HG02798 (cell line): Measurements from ENCODE around the gene ROR1.
A peak's percentile ranks its signal among the peaks of the same experiment; 100 is the strongest.

ENCODE experiments used
- ATAC-seq: cut with Tn5 transposase; IDR thresholded peaks from one replicate; pipeline ENCODE4 v1.9.1; 2021; ENCODE audit warnings: mild to moderate bottlenecking; ENCODE audit not compliant: unreplicated experiment, poor library complexity

Gene ROR1

DNA sequence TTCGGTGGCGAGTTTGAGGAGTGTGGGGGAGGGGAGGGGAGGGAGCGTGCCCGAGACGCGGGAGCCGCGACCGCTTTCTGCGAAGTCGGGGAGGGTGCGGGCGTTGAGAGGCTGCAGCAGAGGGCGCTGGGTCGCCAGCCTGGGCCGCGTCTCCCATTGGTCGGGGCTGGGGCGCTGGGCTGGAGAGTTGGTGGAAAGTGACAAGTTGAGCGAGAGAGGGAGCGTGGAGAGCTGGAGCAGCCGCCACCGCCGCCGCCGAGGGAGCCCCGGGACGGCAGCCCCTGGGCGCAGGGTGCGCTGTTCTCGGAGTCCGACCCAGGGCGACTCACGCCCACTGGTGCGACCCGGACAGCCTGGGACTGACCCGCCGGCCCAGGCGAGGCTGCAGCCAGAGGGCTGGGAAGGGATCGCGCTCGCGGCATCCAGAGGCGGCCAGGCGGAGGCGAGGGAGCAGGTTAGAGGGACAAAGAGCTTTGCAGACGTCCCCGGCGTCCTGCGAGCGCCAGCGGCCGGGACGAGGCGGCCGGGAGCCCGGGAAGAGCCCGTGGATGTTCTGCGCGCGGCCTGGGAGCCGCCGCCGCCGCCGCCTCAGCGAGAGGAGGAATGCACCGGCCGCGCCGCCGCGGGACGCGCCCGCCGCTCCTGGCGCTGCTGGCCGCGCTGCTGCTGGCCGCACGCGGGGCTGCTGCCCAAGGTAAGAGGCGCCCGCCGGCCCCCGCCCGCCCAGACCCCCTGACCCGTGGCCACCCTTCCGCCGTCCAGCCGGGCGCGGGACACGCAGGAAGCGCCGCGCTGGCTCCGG is at the start of gene ROR1:
ROR1 (plus strand) TSS at position 203 of the 802 bp plus-strand sequence.
- peak; percentile 66 for ATAC-seq

- ATAC-seq = no peak
These were observed 49.4 kb upstream of the ROR1 start for GRCh38 chr1:63724375-63724899.

GRCh38 chr1:63728611-63729226 is 45.1 kb upstream of the ROR1 start:
- no peak for ATAC-seq

DNA sequence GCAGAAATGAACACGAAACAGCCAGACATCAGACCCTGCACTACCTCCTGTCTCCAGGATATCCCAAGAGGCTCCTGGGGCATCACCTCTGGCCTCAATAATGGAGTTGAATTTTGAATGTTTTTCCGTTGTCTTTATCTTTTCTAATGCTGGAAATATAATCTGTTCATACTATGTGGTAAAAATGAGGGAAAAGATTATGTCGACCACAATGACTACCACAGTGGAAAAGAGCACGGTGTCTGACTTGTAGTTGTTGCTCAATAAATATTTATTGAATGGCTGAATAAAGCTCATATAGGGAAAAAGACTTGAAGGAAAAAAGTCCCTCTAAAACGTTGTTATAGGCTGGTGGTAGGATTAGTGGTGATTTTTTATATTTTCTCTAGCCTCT is 44.6 kb upstream of the ROR1 start:
- no peak for ATAC-seq

DNA sequence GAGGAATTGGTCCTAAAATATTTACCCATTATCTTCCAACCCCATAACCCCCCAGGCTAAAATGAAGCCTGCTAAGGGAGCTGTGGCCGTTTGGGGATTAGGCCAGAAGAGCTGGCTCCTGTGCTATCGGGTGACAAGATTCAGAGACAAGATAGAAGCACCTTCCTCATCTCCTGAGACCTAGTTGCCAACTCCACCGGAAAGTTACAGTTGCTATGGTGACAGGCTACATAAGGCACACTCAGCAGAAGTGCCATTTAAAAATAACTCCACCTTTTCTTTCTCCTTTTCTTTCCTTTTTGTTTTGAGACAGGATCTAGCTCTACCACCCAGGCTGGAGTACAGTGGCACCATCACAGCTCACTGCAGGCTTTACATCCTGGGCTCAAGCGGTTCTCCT is 43.6 kb upstream of the ROR1 start:
- ATAC-seq = no peak

GRCh38 chr1:63731117-63732043 is 42.4 kb upstream of the ROR1 start:
- ATAC-seq = no peak

DNA sequence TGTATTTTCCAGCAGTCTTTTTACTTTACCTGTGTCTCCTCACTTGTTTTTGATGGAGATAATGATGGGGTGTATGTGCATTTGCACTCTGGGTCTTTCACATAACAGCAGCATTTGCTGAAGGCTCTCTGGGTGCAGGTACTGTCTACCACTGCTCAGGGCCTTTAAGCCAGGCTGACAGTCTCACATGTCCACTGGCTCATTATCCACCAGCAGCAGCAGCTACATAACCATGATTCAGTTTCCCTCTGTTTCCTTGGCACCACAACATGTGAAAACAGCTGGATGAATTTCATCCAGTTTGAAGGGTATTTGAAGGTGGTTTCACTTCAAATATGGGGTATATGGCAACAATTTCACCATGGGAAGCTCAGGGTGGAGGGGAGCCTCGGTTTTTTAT is 41.2 kb upstream of the ROR1 start:
- no peak for ATAC-seq

DNA sequence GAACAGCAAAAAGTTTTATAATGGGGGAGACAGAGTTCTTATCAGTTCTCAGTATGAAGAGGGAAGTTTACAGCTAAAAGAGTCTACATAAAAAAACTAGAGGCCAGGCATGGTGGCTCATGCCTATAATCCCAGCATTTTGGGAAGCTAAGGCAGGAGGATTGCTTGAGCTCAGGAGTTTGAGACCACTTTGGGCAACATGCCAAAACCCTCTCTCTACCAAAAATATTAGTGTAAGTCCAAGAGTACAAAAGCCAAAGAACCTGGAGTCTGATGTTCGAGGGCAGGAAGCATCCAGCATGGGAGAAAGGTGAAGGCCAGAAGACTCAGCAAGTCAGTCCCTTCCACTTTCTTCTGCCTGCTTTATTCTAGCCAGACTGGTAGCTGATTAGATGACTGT is 35.0 kb upstream of the ROR1 start:
- ATAC-seq = no peak

DNA sequence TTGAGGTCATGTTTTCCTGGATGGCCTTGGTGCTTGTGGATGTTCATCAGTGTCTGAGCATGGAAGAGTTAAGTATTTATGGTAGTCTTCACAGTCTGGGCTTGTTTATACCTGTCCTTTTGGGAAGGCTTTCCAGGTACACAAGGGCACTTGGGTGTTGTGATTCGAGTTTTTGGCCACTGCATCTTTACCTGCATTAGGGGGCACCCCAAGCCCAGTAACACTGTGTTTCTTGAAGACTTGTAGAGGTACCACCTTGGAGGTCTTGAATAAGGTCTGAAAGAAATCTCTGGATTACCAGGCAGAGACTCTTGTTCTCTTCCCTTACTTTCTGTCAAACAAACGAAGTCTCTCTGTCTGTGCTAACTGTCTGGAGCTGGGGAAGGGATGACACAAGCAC is 34.4 kb upstream of the ROR1 start:
- no peak for ATAC-seq

DNA sequence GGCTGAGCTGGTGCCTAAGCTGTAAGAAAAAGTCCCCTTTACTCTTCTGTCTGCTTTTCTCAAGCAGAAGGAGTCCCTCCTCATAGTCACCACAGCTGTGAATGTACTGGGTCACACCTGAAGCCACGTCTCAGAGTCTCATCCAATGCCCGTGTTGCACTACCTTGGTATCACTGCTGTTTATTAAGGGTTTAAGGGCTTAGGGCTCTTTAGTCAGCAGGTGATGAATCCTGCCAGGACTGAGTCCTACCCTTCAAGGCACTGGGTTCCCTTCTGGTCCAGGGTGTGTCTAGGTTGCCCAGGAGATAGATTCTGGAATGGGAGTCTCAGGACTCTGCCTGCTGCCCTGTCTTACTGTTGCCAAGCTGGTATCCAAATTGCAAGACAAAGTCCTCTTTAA is 33.4 kb upstream of the ROR1 start:
- ATAC-seq = no peak

GRCh38 chr1:63742526-63742925 is 31.3 kb upstream of the ROR1 start:
- ATAC-seq = no peak

- no peak for ATAC-seq
These were observed 30.0 kb upstream of the ROR1 start for GRCh38 chr1:63743781-63744180.

DNA sequence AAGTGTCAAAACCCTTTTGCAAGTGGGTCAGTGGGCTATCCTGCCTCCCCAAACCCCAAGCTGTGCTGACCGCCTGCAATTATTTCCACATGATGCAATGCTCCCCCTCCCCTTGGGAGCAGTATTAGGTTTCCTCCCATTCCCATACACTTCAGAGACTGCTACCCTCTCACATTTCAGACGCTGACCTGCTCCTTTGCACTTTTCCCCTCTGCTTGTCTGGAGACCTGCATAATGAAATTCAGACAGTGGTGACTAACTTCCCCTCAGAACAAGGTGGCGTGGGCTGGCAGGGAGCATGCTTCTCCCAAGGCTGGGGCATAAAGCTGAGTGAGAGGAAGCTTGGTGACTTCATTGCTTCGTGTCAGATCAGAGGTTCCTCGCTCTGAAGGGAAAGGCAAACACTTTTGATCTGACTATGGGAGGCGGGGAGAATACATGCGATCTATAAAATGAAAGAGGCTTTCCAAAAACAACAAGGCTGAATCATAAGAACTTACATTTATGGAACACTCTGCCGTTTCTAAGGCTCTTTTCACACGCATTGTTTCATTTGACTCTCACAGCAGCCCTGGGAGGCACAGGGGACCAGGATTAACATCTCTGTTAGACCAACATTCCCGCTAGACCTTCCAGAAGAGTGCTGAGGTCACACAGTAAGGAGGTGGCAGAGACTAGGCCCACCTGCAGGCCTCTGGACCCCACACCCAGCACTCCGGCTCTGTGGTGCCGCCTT is 27.5 kb upstream of the ROR1 start:
- no peak for ATAC-seq

GRCh38 chr1:63747445-63747844 is 26.4 kb upstream of the ROR1 start:
- no peak for ATAC-seq

DNA sequence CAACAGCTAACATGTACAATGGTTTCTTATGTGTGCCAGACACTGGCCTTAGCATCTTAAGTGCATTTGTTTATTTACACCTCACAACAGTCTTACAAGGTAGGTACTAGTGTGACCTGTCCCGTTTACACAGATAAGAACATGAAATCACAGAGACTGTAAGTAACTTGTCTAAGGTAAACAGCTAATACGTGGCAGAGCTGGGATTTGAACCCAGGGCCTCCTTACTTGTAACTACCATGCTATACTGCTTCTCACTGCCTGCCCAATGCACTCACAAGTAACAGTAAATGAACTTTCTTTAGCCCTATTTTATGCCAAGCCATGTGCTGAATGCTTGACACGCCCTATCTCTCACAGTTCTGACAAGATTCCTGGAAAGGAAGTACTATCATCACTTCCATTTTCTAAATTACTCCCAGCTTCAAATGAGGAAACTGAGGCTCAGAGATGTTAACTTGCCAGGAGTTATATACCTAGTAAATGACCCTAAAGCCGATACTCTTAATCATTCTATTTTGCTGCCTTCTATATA is 25.7 kb upstream of the ROR1 start:
- no peak for ATAC-seq

DNA sequence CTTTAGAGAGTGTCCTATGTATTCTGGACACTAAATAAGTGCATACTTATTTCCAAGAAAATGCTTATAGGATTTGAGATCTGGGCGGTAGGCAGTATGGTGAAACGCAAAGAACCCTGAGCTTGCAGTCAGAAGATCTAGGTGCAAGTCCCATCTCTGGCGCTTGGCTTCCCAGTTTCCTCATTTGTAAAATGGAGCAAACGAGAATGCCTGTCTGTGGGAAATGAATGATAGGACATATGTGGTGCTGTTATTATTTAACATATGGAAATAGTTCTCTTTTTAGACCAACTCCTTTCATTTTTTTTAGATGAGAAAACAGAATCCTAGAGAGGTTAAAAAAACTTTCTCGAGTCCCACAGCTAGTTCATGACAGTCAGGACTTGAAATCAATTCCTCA is 25.2 kb upstream of the ROR1 start:
- ATAC-seq = no peak

DNA sequence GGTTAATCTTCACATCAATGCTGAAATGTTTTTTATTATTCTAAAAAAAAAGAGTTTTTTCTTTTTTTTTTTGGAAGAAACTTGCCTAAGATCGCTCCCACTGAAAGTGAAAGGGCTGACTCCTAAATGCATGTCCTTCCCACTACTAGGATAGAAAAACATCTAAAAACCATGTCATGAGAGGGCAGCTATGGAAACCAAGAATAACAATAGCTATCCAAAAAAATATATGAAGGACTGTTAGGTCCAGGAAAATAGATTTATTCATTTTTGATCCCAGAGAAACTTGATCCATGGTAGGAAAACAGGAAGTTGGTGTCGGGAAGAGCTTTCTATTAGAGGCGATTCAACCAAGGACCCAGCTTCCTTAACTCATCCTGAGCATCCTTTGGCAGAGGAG is 23.1 kb upstream of the ROR1 start:
- ATAC-seq = no peak

DNA sequence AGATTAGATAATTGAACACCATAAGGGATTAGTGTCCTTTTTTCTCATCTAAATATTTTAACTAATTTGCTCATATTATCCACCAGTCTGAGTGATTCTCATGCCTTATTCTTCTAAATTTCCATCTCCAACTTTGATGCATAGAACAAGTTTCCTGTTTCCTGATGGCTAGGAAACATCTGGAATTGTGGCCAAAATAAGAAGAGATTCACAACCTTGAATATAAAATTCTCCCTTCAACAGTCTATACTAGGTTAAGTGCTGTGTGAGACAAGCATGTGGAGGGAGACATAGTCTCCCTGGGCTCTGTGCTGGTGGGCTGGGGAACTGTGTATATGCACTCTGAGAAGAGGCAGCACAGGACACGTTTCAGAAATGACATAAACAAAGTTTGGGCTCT is 21.6 kb upstream of the ROR1 start:
- no peak for ATAC-seq

DNA sequence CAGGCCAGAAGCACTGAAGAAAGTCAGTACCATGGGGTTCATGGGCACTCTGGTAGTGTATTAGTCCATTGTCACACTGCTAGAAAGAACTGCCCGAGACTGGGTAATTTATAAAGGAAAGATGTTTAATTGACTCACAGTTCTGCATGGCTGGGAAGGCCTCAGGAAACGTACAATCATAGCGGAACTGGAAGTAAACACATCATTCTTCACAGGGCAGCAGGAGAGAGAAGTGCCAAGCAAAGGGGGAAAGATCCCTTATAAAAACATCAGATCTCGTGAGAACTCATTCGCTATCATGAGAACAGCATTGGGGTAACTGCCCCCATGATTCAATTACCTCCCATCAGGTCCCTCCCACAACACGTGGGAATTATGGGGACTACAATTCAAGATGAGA is 20.2 kb upstream of the ROR1 start:
- no peak for ATAC-seq

DNA sequence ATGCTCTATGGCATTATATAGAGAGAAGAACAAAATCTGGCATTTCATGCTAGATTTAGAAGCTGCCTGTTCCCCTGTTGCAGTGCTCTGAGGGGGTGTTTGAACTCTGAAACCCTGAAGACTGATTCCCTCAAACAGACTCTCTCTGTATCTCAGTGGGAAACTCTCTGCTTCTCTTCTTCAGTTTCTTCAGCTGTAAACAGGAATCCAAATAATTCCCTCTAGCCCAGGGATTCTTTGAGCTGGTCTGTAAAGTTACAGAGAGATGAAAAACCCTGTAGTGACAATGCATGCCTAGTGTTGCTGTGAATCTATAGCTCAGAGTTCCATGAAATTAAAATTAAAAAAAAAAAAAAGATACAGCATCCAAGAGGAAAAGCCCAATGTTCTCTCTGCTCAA is 17.0 kb upstream of the ROR1 start:
- ATAC-seq = no peak
